Neural cell (in vitro differentiated cells): ENCODE data around the gene ANTXR1. TPM values are rescaled to one million over a fixed set of nuclear protein-coding genes. Genes with fewer than 3 reads are reported as not detected.

Experiments used
- H2AFZ ChIP-seq: fragments of 200-600, 300-800 bp; sonication (generic), shearing (Covaris generic); 2 replicates; pipeline ENCODE4 v1.6.0; 2014; ENCODE audit warnings: low read depth, mild to moderate bottlenecking, antibody characterized with exemption, low read length, moderate library complexity
- H3F3A ChIP-seq: fragments of 200-600 bp; shearing (Covaris generic); 2 replicates; pipeline ENCODE4 v1.6.1; 2016; ENCODE audit warnings: mild to moderate bottlenecking, moderate library complexity, mixed read lengths, antibody characterized with exemption, low read length; ENCODE audit not compliant: insufficient read depth, poor library complexity, severe bottlenecking
- H3K27ac ChIP-seq: fragments of 200-600, 300-800 bp; sonication (generic), shearing (Covaris generic); 2 replicates; pipeline ENCODE4 v1.5.1; 2014; ENCODE audit warnings: mild to moderate bottlenecking, low read length, moderate library complexity
- H3K27me3 ChIP-seq: fragments of 300-800, 200-600 bp; sonication (generic), shearing (Covaris generic); 2 replicates; pipeline ENCODE4 v1.6.0; 2014; ENCODE audit warnings: mild to moderate bottlenecking, low read depth, low read length, moderate library complexity; ENCODE audit not compliant: insufficient read depth
- H3K36me3 ChIP-seq: fragments of 300-800, 200-600 bp; sonication (generic), shearing (Covaris generic); 2 replicates; pipeline ENCODE4 v1.5.1; 2014; ENCODE audit warnings: mild to moderate bottlenecking, antibody characterized with exemption, low read length, moderate library complexity; ENCODE audit not compliant: insufficient read depth
- H3K4me2 ChIP-seq: fragments of 300-800, 200-600 bp; sonication (generic), shearing (Covaris generic); 2 replicates; pipeline ENCODE4 v1.6.0; 2014; ENCODE audit warnings: mild to moderate bottlenecking, low read length
- H3K4me3 ChIP-seq: fragments of 300-800, 200-600 bp; sonication (generic), shearing (Covaris generic); 2 replicates; pipeline ENCODE4 v1.5.1; 2014; ENCODE audit warnings: mild to moderate bottlenecking, low read length, moderate library complexity
- H3K79me2 ChIP-seq: fragments of 200-600 bp; shearing (Covaris generic); replicated peaks from 2 replicates; pipeline ENCODE4 v1.6.0; 2014; ENCODE audit warnings: mild to moderate bottlenecking, low read length, moderate library complexity; ENCODE audit not compliant: insufficient read depth
- H3K9ac ChIP-seq: fragments of 300-800, 200-600 bp; sonication (generic), shearing (Covaris generic); 2 replicates; pipeline ENCODE4 v1.6.1; 2016; ENCODE audit warnings: mild to moderate bottlenecking, low read length, mixed read lengths
- H3K9me2 ChIP-seq: fragments of 200-600 bp; shearing (Covaris generic); 2 replicates; pipeline ENCODE4 v1.6.1; 2016; ENCODE audit warnings: mild to moderate bottlenecking, low read length, mixed read lengths; ENCODE audit not compliant: insufficient read depth
- H3K9me3 ChIP-seq: fragments of 200-600, 300-800 bp; sonication (generic), shearing (Covaris generic); 2 replicates; pipeline ENCODE4 v1.6.1; 2016; ENCODE audit warnings: mild to moderate bottlenecking, mixed run types, low read length, moderate library complexity, mixed read lengths
- H4K20me1 ChIP-seq: fragments of 200-600 bp; shearing (Covaris generic); 2 replicates; pipeline ENCODE4 v1.6.1; 2016; ENCODE audit warnings: mild to moderate bottlenecking, mixed run types; ENCODE audit not compliant: insufficient read depth
- CTCF ChIP-seq: fragments of 450-650 bp; IDR thresholded peaks from 2 replicates; pipeline ENCODE4 v1.5.1; 2014; ENCODE audit warnings: antibody characterized with exemption, mild to moderate bottlenecking, moderate library complexity; ENCODE audit not compliant: poor library complexity, severe bottlenecking
- EP300 ChIP-seq: fragments of 450-650 bp; conservative IDR thresholded peaks from 2 replicates; pipeline ENCODE4 v1.6.1; 2014; ENCODE audit warnings: antibody characterized with exemption, mild to moderate bottlenecking, moderate library complexity; ENCODE audit not compliant: poor library complexity, severe bottlenecking
- EZH2 ChIP-seq: fragments of 200-600, 300-800 bp; shearing (Covaris generic), sonication (generic); IDR thresholded peaks from 2 replicates; pipeline ENCODE4 v1.6.1; 2014; ENCODE audit warnings: antibody characterized with exemption, low read length, borderline replicate concordance, mild to moderate bottlenecking; ENCODE audit not compliant: insufficient read depth, poor library complexity, severe bottlenecking
- MXI1 ChIP-seq: fragments of 450-650 bp; conservative IDR thresholded peaks from 2 replicates; pipeline ENCODE4 v1.6.1; 2014; ENCODE audit warnings: antibody characterized with exemption, mild to moderate bottlenecking; ENCODE audit not compliant: poor library complexity, severe bottlenecking
- POLR2AphosphoS5 ChIP-seq: IDR thresholded peaks from 2 replicates; pipeline ENCODE4 v1.6.1; 2012
- RAD21 ChIP-seq: fragments of 450-650 bp; conservative IDR thresholded peaks from 2 replicates; pipeline ENCODE4 v1.6.1; 2014; ENCODE audit warnings: antibody characterized with exemption, mild to moderate bottlenecking, moderate library complexity
- REST ChIP-seq: IDR thresholded peaks from 2 replicates; pipeline ENCODE4 v1.6.1; 2012; ENCODE audit warnings: borderline replicate concordance
- SMC3 ChIP-seq: fragments of 450-650 bp; conservative IDR thresholded peaks from 2 replicates; pipeline ENCODE4 v1.6.1; 2014; ENCODE audit warnings: antibody characterized with exemption, mild to moderate bottlenecking, moderate library complexity; ENCODE audit not compliant: poor library complexity
- TAF1 ChIP-seq: IDR thresholded peaks from 2 replicates; pipeline ENCODE4 v1.6.1; 2012; ENCODE audit warnings: low read depth
- polyA plus RNA-seq: library from polyadenylated mRNA; depleted of rRNA; stranded (reverse); fragments of >200 nt; gene quantifications from 2 replicates; pipeline ENCODE4 v1.2.3, GENCODE V29; 2014

The ANTXR1 gene
- polyA plus RNA-seq, 1 donor from 2014 or later: 4.9 TPM

- Histone ChIP-seq H3K27ac (no peak overlapping the region), H3K9ac (no peak overlapping the region), H3K36me3 (peaks cover 14% of the 10 kb centered on the region), H3K79me2 (no peaks in the 10 kb centered on the region), H3F3A (no peaks in the 10 kb centered on the region), H4K20me1 (no peaks in the 10 kb centered on the region), H3K27me3 (no peaks in the 10 kb centered on the region), H3K4me3 (no peak overlapping the region), H3K9me3 (no peaks in the 10 kb centered on the region), H3K9me2 (no peaks in the 10 kb centered on the region), H3K4me2 (no peak overlapping the region), H2AFZ (no peak overlapping the region)
- TF ChIP-seq TAF1: no peak
- TF ChIP-seq POLR2AphosphoS5: no peak
Measured at GRCh38 chr2:69076601-69077000, 63.6 kb downstream of the ANTXR1 start.

- Histone ChIP-seq H3K9me2 (no peaks in the 10 kb centered on the region), H3K9ac (no peak overlapping the region), H2AFZ (no peak overlapping the region), H3K27ac (no peak overlapping the region), H3F3A (no peaks in the 10 kb centered on the region), H3K4me2 (no peak overlapping the region), H3K27me3 (no peaks in the 10 kb centered on the region), H3K79me2 (no peaks in the 10 kb centered on the region), H3K9me3 (no peaks in the 10 kb centered on the region), H4K20me1 (no peaks in the 10 kb centered on the region), H3K36me3 (peaks cover 14% of the 10 kb centered on the region), H3K4me3 (no peak overlapping the region)
- TF ChIP-seq POLR2AphosphoS5 (no peak), MXI1 (no peak), REST (no peak), EP300 (no peak), SMC3 (no peak), RAD21 (no peak), EZH2 (no peak), CTCF (no peak), TAF1 (no peak)
Measured at GRCh38 chr2:69077252-69077950, 64.4 kb downstream of the ANTXR1 start.
